DMS79 treated with DMSO at 0.1 percent for 48 hours (cell line): Measurements from ENCODE around the gene ILK.

ENCODE experiments used
- DNase-seq: peaks from one replicate; lab custom pipeline; 2025; lab: John Stamatoyannopoulos, UW

The ILK gene

DNA sequence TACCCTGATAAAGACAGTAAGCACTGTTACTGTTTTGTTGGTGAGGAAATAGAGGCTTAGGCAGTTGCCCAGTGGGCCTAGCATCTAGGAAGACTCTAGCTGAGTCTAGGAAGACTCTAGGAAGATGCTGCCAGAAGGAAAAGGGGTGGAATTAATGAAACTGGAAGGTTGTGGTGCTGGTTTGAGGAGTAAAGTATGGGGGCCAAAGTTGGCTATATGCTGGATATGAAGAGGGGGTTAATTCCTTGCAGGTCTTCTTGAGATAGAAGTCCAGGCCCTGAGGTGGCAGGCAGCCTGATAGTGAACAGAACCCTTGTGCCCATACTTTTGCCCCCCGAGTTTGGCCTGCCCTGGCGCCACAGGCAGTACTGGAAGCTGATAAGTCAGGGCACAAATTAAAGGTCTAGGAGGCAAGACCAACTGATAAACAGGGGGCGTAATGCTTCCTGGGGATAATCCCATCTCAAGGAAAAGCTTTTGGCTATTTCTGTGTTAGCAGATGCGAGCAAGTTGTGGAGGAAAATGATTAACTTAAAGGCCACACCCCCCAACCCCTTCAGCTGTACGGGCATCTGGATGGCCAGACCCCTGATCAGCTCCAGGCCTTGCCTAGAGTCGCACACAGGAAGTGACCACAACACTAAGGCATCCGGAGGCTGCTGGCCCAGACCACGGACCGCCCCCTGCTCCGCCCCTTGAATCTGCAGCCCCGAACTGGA lies 3.1 kb downstream of the ILK start:
- peak; percentile 20 for DNase-seq

DNA sequence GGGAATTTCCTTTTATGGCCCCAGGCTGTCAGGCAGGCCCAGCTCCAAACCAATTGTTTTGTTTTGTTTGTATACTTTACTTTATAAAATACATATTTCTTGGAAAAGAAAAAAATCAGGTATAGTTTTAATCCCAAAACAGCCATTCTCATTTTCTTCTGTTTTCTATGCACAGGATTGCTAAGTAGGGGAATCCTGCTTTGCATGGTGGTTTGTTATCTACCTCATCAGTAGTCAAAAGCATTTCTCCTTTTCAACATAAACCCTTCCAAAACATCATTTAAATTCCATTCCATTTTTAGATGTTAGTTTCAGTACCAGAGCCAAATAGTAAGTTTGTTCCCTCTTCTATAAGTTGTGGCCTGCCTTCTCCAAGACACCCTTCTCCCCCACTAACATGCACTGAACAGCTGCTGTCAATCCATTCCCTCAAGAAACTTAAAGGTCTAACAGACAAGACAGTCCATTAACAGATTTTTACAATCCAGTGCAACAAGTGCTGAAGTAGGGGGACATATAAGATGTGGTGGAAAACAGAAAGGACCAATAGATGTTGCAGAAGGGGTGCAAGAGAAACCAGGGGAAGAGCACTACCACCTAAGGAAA lies 3.7 kb downstream of the ILK start:
- DNase-seq: no peak

DNA sequence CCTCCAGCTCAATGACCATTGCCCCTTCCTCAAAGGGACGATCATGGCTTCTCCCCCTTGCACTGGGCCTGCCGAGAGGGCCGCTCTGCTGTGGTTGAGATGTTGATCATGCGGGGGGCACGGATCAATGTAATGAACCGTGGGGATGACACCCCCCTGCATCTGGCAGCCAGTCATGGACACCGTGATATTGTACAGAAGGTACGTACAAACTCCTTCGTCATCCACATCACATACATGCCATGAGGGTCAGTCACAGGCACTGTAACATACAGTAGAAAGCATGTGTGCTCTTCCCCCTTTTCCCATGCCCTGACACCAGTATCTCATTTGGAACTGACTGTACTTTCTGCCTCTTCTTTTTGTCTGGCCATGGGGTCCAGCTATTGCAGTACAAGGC lies 4.4 kb downstream of the ILK start:
- no peak for DNase-seq

DNA sequence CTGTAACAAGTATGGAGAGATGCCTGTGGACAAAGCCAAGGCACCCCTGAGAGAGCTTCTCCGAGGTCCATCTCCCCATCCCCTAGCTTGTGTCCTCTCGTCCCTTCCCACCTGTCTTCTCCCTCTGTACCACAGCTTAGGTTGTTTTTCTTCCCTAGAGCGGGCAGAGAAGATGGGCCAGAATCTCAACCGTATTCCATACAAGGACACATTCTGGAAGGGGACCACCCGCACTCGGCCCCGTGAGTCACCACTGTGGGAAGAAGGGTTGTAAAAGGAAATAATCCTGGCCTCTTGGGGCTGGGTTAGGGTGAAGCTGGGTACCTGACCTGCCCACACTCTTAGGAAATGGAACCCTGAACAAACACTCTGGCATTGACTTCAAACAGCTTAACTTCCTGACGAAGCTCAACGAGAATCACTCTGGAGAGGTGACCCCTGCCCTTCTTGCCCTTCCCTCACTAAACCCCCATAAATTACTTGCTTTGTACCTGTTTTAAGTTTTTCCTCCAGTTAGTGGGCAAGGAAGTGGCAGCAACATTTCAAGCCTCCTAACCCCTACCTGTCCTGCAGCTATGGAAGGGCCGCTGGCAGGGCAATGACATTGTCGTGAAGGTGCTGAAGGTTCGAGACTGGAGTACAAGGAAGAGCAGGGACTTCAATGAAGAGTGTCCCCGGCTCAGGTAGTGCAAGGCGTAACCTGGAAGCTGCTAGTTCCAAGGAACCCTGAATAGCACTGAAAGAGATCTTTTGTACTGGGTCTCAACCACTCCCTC lies 5.3 kb downstream of the ILK start:
- DNase-seq: no peak

DNA sequence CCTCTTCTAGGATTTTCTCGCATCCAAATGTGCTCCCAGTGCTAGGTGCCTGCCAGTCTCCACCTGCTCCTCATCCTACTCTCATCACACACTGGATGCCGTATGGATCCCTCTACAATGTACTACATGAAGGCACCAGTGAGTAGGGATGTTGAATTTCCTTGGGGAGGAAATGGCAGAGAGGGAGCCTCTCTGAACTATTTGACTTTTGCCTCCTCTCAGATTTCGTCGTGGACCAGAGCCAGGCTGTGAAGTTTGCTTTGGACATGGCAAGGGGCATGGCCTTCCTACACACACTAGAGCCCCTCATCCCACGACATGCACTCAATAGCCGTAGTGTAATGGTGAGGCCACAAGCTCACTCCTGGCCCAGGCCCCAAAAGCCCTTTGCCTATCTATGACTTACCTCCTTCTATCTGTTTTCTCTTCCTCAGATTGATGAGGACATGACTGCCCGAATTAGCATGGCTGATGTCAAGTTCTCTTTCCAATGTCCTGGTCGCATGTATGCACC lies 6.0 kb downstream of the ILK start:
- no peak for DNase-seq

DNA sequence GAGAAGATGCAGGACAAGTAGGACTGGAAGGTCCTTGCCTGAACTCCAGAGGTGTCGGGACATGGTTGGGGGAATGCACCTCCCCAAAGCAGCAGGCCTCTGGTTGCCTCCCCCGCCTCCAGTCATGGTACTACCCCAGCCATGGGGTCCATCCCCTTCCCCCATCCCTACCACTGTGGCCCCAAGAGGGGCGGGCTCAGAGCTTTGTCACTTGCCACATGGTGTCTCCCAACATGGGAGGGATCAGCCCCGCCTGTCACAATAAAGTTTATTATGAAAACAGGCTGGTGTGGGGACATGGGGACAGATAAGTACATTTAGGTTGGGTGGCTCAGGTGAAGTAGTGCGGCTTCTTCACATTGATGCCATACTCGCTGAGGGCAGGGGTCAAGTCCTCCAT lies 7.0 kb downstream of the ILK start:
- no peak for DNase-seq

DNA sequence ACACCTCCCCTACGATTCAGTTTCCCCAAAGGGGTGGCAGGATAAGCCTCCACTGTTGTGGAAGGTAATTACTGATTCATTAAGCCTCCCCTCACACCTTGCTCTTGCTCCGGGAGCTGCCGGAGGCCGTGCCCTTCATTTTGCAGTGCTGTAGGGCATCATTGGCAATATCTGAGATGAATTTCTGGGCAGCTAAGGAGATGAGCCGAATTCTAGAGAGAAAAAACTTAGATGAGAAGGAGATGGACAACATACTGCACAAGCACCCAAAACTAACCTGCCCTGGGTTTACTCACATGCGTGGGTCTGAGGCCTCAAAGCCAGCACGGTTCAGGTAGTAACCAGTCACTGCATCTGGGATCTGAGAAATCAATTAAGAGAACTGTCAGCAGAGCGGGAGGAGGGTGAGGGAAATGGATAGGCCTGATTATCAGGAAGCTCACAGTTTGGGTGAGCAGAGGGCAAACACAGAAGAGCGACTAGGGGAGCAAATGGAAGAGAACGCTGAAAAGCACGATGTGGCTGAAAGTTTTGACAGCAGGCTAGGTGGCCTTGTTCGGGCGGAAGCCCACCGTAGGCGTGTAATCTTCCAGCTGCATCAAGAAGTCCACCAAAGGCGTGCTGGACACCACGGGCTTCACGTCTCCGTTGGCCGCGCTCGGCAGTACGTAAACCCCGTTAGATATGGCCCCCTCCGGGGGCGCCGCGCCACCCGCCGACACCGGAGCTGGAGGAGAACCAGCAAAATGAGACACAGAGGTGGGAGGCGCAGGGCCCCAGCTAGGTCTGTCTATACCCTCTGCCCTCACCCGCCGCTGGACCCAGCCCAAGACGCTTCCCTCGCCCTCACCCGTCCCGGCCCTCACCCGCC lies 7.8 kb downstream of the ILK start:
- no peak for DNase-seq

DNA sequence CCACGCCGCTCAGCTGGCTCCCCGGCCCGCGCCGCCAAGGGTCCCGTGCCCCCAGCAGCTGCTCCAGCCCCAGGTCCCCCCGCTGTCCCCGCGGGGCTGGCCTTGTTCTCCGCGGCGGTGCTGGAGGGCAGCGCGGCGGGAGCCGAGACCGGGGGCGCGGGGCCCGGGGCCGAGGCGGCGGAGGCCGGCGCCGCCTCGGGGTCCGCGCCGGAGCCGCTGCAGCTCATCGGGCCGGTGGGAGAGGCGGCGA lies 8.3 kb downstream of the ILK start:
- DNase-seq: no peak

DNA sequence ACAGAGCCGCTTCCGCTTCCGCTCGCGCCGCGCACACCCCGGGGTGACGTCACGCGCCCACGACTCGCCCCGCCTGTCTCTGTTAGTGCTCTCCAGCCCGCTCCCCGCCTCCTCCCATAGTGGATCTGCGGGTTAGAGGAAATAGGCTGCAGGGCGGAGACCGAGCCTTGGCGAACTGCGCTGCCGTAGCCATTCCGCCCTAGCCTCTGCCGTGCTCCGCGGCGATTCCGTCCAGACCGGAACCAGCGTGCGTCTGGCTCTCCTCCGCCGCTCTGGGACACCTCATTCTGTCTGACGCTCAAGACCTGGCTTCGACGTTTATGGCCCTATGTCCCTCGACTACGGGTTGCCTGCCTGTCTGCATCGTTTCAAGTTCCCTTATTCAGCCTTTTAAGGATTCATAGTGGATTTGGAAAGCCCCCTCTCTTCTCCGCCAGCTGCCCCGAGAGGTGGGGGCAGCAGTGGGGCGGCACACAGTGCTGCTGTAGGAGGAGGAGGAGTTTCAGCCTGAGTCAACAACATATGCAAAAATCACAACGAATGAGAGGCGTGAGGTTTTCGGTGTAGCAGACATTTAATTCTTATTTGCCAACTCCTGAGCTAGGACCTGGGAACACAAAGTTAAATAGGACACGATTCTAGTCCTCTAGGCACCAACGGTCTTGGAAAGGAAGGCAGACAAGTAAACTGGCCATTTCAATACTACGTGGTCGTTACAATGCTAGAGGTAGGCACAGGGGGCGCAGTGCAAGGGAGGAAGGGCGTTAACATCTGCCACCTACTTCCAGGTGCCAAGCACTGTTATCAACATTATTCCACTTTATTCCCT lies 8.9 kb downstream of the ILK start, which contains the start of gene TAF10:
Gene TAF10, minus strand, starts transcription at position 4 of the 829 bp plus-strand sequence. CDS start 27 bp downstream, outside the sequence.
- DNase-seq: peak; percentile 93

DNA sequence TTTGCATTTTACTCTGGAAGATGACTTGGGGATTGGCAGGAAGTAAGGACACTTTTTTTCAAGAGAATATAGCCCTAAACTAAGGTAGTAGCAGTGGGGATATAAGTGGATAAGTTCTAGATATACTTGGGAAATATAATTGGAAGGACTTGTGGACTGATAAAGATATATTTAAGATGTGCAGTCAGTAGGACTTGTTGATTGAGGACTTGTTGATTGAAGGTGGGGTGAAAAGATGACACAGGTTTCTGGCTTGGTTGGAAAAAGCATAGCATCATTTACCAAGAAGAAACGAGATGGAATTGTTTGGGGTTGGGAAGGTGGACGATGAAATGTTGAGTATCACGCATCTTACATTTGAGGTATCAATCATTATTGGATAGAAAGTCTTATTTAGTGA lies 9.9 kb downstream of the ILK start:
- no peak for DNase-seq

DNA sequence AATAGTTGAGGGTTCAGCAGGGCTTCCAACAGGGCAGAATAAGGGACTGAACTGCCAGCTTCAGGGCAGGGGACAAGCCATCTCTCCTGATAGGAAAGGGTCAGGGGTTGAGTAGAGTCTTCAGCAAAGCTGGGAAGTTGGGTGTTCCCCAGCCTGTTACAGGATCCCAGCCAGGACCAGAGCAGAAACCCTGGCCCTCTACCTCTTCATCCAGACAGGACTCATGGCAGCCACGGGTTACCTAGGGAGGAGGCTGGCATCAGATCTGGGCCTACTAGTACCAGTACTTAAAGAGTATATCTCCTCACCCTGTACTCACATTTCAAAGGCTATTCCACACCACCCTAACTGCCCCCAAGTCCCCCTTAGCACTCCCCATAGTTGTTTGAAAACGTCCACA lies 10.9 kb downstream of the ILK start:
- DNase-seq: no peak

DNA sequence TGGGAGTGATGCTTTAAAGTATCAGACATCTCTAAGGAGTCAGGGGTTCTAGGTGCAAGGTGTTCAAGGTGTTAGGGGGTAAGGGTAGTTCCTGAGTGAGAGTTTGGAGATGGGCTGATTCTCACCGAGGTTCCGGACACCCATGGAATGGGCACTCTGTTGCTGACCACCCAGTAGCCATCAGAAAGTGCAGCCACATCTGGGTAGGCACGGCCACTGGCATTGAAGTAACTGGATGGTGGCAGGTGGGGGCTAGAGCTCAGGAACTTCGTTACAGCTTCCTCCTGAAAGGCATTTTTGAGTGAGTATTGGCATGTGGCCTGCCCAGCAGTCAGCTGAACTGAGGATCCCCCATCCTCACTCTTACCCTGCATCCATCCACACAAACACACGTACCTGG lies 11.5 kb downstream of the ILK start:
- no peak for DNase-seq

DNA sequence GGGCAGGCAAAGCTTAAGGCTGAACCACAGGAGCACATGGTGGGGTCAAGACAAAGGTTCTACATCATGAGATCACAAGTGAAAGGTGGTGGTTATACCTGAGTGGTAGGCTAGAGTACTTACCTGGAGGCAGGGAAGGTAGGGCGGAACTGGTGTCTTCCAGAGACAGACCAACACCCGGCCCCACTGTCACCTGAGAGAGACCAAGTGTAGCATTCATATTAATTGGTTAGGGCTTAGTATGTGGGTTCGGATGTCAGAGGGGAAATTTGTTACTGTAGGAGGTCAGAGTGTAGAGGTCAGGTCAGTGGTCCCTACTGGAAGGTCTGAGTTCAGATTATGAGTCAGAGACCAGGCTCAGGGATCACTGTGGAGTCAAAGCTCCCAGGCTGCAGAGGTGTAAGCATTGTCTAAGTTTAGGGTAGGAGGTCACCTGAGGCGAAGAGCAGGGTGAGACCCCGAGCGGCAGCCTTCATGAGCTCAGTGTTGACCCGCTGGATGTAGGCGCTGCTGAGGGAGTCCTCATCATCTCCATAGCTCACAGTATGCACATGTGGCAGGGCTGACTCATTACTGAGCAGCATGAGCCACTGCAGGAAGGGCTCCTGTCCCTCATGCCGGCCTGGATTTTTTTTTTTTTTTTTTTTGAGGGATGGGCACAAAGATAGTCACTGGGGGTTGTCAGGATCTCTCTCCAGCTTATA lies 12.5 kb downstream of the ILK start:
- no peak for DNase-seq

DNA sequence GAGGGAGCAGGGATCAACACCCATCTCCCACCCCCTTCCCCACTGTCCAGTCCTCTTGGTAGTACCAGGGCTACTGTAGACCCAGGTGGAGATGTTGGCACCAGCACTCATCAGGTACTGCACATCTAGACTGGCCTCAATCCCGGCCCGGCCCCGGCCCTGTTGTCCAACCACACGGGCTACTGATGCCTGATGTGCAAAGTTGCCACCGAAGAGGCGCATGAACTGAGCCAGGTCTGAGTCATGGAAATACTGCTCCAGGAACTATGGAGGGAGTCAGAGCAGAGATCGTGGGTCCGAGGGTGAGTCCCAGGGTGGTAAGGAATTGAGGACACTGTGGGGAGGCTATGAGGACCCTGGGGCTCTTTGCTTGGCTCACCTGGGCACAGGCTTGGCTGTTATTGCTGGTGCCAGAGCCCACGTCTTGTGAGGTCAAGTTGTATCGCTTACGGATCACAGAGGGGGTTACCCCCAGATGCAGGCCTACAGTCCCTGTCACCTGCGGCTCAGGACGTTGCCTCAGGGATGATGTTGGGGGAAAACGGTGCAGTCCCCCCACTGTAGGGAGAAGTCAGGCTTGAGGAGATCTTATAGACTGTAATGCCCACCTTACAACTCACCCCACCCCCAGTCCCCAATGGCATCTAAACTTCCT lies 13.1 kb downstream of the ILK start:
- DNase-seq: no peak

DNA sequence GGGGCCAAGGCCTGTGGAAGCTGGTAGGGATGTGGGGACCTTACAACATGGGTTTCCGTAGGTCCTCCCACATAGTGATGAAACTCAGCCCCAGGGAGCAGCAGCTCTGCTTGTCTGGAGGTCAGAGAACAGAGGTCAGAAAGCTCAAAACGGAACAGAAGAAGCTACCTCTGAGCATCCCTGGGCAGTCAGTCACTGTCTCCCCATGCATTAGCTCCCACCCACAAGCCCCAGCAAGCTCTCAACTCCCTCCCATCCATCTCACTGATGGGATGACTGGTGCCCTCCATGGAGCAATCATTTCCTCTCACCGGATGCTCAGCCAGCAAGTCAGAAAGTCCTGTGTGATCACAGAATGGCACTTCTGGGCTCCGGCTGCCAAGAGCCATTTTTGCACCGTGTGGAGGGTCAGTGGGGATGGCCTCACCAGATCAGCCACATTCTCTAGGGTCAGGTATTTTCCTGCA lies 13.8 kb downstream of the ILK start:
- DNase-seq: no peak

DNA sequence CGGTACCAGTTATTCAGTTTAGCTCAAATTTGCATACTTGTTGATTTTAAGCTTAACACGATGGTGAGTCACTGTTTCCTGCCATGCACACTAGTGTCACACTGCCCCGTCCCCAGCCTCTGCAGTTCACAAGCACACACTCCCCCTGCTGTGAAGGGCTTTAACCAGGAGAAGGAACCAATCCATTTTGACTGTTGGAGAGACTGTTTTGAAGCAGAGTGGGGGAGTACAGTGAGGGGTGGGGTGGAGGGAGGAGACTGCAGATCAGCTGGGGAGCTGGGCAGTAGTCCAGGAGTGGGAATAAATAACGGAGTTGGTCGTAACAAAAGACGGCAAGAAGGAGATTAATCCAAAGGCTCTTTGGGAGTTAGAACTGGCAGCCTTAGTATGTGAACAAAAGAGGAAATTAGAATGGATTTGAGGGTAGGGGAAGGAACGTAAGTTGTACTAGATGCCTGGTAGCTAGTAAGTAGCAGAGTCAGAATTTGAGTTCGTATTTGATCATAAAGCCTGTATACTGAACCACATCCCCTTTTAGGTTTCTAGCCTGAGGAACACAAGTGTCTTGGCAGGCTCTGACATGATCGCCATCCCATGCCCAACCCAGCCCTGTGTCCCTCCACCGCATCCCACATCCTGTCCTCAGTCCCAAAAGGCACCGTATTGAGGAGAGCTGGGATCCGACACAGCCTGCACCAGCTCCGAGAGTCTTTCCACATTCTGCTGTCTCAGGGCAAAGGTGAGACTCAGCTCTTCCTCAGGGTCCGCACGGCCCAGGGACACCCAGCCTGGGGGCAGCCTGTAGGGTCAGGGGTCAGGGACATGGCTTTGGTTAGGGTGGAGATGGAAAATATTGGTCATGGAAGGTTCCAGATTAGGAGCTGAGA lies 14.8 kb downstream of the ILK start:
- no peak for DNase-seq

DNA sequence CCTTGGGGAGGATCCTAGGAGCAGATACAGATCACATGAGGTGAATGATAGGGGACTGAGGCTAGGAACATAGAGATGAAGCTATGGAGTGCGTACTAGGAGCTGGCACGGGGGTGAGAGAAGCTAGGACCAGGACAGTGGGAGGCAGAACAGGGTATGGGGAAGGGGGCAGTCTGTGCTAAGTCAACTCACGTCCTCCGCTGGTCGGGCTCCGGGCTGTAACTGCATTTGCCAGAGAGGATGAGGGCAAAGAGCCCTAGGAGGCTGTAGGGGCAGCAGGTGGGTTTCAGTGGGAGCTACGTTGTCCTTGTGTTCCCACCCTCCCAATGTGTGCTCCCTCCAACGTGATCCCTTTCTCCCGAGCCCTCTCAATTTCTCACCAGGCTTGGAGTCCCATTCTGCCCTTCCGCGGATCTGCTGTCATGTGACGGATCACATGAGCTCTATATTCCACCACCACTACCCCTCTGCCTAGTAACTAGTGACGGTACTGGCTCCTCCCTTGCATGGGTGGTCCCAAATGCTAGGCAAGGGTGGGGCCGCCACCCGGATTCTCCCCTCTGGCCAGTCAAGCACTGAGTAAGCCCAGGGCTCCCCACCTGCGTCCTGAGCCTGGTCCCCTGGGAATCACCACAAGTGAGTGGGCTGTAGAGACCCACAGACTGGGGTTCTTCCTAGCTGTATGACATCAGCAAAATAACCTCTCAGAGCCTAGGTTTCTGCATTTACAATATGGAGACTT lies 15.6 kb downstream of the ILK start, which contains the start of gene TPP1:
Gene TPP1, minus strand, starts transcription at position 419 of the 742 bp plus-strand sequence. Its CDS starts 22 bp downstream, at position 397.
- DNase-seq: peak; percentile 93

DNA sequence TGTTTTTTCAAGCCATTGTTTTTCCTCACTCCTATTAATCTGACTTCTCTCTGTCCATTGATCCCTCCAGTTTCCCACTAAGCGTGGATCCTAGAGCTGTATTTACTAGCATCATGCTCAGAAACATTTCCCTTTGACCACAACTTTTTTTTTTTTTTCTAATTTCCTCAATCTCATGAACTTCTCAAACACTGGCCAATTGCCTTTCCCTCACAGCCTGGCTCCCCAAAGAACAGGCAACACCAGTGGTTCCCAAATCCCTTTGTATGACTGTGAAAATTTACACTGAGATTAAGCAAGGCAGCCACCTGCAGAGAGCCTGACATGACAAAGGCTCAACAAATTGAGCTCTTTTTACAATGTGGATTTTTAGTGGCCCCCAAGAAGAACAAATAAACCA lies 17.1 kb downstream of the ILK start:
- DNase-seq: no peak
